Measurements from ENCODE around the gene ADGRG6. TPM values are rescaled to one million over a fixed set of nuclear protein-coding genes. Genes with fewer than 3 reads are reported as not detected.

ADGRG6 gene
- total and polyA plus RNA-seq, 9 of the 15 experiments (the other 6 are each of a cell fraction or from before 2014, with no cell fraction given), result under 0.01 to 0.11 (median 0.05) TPM; not detected in 5

GRCh38 chr6:142372348-142372747 lies 70.5 kb downstream of the ADGRG6 start:
- CTCF ChIA-PET (ENCODE audit: low intra/inter-chr PET ratio), result no interaction called here
- in situ Hi-C loops (cut with MboI) (no loop called here), intact Hi-C loops (cut with micrococcal nuclease) (no loop called here)
- POLR2A ChIA-PET, result no interaction called here
- H4K20me1 ChIP-seq (replicated peaks; ENCODE audit: control insufficient read depth, insufficient read depth, low read length), result no peaks in the 10 kb centered on the region
- no peak overlapping the region for H3K27ac ChIP-seq (ENCODE audit: extremely low read depth, low read depth, low read length)
- H3K4me2 ChIP-seq (ENCODE audit: insufficient read depth, low read length), result no peak overlapping the region
- H3K4me3 ChIP-seq, result no peak overlapping the region
- H3K4me1 ChIP-seq (replicated peaks in 1 of 2; ENCODE audit: control insufficient read depth in 2 of 2, insufficient read depth in 2 of 2, low read length in 2 of 2), result no peaks in the 10 kb centered on the region; a peak in 1 of 5 replicates
- no peaks in the 10 kb centered on the region for H3K36me3 ChIP-seq (ENCODE audit: control insufficient read depth, insufficient read depth, low read length)
- no peaks in the 10 kb centered on the region for H3K9me3 ChIP-seq (replicated peaks; ENCODE audit: control insufficient read depth, insufficient read depth, low read depth, low read length)
- H3K9ac ChIP-seq (ENCODE audit: insufficient read depth in 1 of 2, low read depth in 2 of 2, low read length in 2 of 2), result no peak overlapping the region
- no peak for FAIRE-seq
- DNase-seq (ENCODE audit: extremely low read depth in 1 of 4, low spot score in 3 of 4), result no peak
- no peak for TF ChIP-seq HNRNPUL1 (IDR thresholded peaks at IDR 0.05; ENCODE audit: low read length)
- TF ChIP-seq PREB (CRISPR knock-in tag; IDR thresholded peaks at IDR 0.05), result no peak
- no peak for TF ChIP-seq PHB (CRISPR knock-in tag; IDR thresholded peaks at IDR 0.05)
- no peak for TF ChIP-seq ZBTB11 (CRISPR knock-in tag; IDR thresholded peaks at IDR 0.05)
- TF ChIP-seq MITF (IDR thresholded peaks at IDR 0.05), result no peak
- TF ChIP-seq MBD2 (IDR thresholded peaks at IDR 0.05; ENCODE audit: borderline replicate concordance, low read depth), result no peak
- WGBS (ENCODE audit: insufficient coverage, low coverage, missing lambda C conversion rate), result 0% methylated on average over 2 of the region's 2 CpGs
- H2AFZ ChIP-seq (ENCODE audit: low read depth, low read length), result no peak overlapping the region
- BruUV-seq (replicated peaks), result no TSS peak
- no peaks in the 10 kb centered on the region for H3K79me2 ChIP-seq (ENCODE audit: control insufficient read depth, insufficient read depth, low read length)
- no peaks in the 10 kb centered on the region for H3K9me1 ChIP-seq (ENCODE audit: control insufficient read depth, insufficient read depth, low read length)
- ATAC-seq, result no peak
- no peaks in the 10 kb centered on the region for H3K27me3 ChIP-seq (ENCODE audit: control insufficient read depth in 2 of 2, insufficient read depth in 2 of 2, low read length in 2 of 2)
